Fibroblast of skin of scalp (primary cell): ENCODE data around the gene PPP1R15A. TPM values are rescaled to one million over a fixed set of nuclear protein-coding genes. Genes with fewer than 3 reads are reported as not detected.
"Not testable (repeated sequence)": the region's sequence is repeated elsewhere in the genome, so short reads cannot be mapped to it uniquely, and the experiment has no call there.

Experiments
- DNase-seq: peaks from one replicate; pipeline ENCODE4 v3.0.0-alpha.2; 2013
- polyA plus RNA-seq, 2 experiments: library from polyadenylated mRNA; unstranded; fragments of 120-200 nt; gene quantifications; one replicate each; pipeline ENCODE4 v1.2.1, GENCODE V29; 2013; ENCODE audit not compliant: insufficient read length in 2 of 2

Gene PPP1R15A
- polyA plus RNA-seq (2013, experiment 1 of 2; ENCODE audit: insufficient read length): 76.0 TPM
- 73.3 TPM for polyA plus RNA-seq (2013, experiment 2 of 2; ENCODE audit: insufficient read length)

DNA sequence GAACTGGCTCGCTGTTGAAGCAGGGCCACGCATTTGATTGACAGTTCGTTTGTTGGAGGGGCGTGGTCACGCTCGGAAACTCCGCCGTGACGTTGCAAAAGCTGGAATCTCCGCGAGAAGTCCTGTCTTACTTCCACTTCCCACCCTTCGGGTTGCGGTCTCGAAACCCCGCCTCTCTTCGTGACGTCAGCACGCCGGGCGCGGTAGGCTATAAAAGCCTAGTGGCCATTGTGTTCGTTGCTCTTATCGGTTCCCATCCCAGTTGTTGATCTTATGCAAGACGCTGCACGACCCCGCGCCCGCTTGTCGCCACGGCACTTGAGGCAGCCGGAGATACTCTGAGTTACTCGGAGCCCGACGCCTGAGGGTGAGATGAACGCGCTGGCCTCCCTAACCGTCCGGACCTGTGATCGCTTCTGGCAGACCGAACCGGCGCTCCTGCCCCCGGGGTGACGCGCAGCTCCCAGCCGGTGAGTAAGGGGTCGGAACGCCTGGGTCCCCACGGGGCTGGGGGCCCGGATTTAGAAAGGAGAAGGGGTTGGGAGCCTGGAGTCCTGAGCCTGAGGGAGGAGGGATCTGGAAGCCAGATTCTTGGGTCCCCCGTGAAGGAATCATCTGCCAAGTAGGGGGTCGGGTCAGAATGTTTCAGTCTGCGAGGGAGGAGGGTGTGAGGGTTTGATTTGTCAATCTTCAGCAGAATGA lies at the start of gene PPP1R15A:
Gene PPP1R15A (plus strand): TSS at position 240 of the 702 bp plus-strand sequence. CDS start 813 bp downstream, outside the sequence.
- DNase-seq: peak; percentile 97

DNA sequence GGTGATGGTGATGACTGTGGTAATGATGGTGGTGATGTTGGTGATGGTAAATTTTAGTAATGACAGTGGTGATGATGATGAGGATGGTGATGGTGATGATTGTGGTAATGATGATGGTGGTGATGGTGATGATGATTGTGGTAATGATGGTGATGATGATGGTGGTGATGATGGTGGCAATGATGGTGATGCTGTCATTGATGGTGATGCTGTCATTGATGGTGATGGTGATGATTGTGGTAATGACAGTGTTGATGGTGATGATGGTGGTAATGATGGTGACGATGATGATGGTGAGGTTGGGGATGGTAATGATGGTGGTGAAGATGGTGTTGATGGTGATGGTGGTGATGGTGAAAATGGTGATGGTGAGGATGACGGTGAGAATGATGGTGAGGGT lies 49.7 kb upstream of the PPP1R15A start:
- DNase-seq: no peak

DNA sequence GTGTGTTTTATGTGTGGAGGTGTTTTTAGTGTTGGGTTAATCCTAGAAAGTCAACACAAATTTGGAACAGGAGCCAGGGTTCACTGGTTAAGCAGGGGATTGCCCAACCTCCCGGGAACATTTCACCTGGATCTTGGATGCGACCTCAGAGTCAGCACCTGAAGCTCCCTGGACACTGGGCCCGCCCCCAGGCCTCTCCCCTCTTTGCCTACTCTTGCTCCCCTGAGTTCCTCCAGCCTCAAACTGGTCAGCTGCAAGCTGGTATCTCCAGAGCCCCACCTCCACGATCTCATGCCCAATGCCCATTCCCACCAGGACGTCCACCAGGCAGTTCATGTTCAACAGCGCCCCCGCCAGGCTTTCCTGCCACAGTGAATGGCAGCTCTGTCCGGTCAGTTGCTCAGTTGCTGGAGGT lies 45.6 kb upstream of the PPP1R15A start:
- DNase-seq: no peak

DNA sequence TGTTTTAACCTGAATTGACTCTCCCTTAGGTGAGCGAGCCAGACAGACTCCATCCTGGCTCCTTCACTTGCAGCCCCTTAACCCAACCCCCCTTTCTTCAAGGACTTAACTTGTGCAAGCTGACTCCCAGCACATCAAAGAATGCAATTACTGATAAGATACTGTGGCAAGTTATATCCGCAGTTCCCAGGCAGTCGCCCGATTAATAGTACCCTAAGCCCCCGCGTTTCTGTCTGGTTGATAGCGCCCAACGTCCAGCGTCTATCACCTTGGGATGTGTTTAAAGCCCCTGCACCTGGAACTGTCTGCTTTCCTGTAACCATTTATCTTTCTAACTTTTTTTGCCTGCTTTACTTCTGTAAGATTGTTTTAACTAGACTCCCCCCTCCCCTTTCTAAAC lies 42.1 kb upstream of the PPP1R15A start:
- no peak for DNase-seq

DNA sequence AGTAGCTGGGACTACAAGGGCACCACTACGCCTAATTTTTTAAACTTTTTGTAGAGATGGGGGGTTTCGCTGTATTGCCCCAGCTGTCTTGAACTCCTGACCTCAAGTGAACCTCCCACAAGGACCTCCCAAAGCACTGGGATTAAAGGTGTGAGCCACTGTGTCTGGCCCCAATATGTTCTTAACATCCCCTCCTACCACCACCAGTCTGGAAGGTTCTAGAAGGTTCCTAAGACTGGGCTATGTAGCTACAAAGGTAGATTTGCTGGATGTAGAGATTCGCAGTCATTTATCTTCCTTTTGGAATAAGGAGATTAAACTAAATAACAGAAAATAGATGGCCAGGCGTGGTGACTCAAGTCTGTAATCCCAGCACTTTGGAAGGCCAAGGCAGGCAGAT lies 41.3 kb upstream of the PPP1R15A start:
- DNase-seq: no peak

DNA sequence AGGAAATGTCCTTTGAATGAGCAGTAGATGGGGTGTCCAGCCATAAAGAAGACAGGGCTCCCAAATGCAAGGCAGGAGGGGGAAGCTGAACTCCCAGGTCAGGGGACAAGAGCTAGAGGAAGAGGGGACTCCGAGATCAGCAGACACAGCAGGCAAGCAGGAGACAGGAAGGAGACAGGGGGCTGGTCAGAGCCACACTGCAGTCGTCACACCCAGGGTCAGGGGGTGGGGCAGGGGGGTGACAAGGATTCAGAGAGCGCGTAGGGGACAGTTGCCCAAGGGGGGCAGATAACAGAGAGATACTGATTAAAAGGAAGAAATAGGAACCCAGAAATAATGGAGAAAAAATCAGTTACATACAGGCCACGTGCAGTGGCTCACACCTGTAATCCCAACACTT lies 39.2 kb upstream of the PPP1R15A start:
- no peak for DNase-seq

DNA sequence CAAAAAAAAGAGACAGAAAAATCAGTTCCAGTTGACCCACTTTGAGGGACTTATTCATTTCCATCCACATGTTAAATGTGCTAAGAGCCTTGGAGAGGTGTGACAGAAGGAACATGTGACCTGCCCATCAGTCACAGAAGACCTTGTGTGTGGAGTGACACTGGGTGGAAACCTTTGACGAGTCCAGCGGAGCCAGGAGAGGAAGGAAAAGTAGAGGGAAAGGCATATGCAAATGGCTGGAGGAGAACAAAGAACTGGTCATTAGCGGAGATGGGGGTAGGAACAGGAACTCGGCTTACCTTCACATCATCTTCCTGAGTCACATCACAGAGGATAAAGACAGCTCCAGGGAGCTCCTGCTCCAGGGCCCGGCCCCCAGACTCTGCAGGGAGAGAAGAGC lies 38.2 kb upstream of the PPP1R15A start:
- no peak for DNase-seq

DNA sequence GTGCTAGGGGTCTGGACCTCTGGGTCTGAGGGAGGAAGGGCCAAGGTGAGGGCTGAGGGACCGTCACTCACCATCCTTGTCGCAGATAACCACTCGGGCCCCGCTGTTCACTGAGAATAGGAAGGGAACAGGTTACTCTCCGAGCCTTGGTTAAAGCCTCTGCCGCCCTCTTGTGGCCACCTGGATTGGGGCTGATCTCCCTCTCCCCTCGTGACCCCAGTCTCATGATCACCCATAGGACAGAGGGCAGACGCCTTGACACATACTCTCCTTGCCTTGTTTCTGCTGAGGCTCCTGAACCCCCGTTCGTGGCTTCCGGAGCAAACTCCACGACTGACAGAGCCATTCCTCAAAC lies 36.5 kb upstream of the PPP1R15A start:
- peak; percentile 77 for DNase-seq

DNA sequence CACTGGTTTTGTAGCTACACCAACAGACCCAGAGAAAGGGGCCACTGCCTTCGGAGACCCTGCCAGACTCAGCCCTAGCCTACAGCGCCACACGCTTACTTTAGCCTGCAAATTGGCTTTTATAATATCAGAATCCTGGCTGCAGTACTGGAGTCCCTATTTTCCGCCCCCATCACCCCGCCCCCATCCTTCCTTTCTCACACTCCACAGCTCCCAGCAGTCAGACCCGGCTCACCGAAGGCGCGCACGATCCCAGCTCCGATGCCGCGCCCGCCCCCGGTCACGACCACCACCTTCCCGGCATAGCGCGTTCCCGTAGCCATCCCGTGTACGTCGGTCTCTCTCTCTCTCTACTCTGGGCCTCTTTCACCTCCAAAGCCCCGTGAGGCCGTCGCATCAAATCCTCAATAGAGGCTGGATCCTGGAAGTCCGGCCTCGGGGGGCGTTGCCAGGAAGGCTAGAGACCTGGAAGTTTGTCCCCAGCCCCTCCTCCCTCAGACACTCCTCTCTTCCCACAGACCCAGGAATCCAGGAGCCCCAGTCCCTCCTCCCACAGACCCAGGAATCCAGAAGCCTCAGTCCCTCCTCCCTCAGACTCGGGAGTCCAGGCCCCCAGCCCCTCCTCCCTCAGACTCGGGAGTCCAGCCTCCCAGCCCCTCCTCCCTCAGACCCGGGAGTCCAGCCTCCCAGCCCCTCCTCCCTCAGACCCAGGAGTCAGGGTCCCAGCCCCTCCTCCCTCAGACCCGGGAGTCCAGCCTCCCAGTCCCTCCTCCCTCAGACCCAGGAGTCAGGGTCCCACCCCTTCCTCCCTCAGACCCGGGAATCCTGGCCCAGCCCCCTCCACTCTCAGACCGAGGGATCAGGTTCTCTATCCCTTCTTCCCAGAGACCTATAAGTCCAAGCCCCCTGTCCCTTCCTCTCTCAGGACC lies 35.9 kb upstream of the PPP1R15A start, which contains the start of gene HSD17B14:
Gene HSD17B14 (minus strand): TSS at position 403 of the 929 bp plus-strand sequence. CDS start 80 bp downstream, at position 323.
- DNase-seq: peak; percentile 68

DNA sequence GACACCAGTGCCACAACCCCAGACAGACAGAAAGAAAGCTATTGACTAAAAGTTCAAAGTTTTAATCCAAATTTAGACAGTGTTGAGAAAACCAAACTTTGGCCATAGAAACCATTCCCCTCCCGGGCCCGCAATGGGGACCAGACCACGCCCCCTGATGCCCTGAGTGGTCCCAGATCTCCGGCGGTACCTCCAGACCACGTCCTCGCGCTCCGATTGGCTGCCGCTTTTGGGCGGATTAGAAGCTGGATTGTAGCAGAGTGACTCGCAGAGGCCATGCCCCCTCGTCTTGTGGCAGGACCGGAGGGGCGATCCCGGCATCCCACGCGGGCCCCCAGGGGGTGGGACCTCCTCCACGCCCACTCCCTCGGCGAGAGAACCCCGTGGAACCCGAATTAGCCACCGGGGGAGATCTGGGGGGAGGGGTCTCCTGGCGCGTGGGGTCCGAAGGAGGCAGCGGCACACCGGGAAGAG lies 35.1 kb upstream of the PPP1R15A start:
- peak; percentile 95 for DNase-seq

DNA sequence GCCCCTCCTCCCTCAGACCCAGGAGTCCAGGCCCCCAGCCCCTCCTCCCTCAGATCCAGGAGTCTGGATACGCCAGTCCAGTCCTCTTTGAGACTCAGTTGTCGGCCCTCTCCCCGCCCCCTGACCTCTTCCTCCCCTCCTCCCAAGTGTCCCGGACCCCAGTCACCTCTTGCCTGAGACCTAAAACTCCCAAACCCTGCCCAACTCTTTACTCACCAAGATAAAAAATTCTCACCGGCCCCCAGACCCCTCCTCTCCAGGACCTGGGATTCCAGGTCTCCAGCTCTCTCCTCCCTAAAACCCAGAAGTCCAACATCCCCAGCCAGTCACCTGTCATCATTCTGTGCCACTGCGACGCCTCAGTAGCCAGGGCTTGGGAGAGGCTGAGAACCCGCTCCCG lies 34.5 kb upstream of the PPP1R15A start:
- no peak for DNase-seq

DNA sequence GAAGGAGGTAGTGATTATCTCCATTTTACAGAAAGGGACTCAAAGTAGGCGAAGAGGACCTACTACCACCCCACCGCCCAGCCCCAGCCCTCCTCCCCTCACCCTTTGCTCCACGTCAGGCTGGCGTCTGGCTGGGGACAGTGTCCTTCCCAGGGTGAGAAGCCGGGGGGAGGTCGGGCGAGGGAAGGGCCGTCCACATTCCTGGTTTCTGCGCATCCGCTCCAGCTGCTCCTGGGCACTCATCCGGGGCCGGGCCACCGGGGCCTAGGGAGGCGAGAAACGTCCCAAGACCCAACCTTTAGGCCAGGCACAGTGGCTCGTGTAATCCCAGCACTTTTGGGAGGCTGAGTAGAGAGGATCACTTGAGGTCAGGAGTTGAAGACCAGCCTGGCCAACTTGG lies 31.2 kb upstream of the PPP1R15A start:
- DNase-seq: no peak

DNA sequence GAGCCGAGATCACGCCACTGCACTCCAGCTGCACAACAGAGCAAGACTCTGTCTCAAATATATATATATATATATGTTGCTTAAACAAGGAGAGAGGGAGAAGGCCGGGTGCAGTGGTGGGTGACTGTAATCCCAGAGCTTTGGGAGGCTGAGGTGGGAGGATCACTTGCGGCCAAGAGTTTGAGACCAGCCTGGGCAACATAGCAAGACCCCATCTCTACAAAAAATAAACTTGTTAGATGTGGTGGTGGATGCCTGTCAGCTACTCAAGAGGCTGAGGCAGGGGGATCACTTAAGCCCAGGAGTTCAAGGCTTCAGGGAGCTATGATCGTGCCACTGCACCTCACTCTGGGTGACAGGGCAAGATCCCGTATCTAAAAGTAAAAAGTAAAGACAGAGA lies 30.6 kb upstream of the PPP1R15A start:
- DNase-seq: no peak

DNA sequence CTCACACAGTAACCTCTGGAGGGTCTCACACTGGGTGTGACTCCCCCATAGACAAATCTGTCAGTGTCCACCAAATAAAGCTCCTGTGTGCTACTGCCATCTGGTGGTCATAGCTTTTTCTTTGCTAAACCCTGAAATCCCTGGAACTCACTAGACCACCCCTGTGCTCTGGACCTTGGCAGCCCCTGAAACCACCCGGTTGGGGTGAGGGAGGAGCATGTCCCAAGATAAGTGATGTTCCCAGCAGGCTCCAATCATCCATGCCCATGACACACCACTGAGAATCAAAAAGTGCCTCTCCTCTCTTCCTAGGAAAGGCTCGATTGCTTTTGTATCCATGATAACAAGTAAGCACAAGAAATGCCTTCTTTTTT lies 29.4 kb upstream of the PPP1R15A start:
- peak; percentile 62 for DNase-seq

DNA sequence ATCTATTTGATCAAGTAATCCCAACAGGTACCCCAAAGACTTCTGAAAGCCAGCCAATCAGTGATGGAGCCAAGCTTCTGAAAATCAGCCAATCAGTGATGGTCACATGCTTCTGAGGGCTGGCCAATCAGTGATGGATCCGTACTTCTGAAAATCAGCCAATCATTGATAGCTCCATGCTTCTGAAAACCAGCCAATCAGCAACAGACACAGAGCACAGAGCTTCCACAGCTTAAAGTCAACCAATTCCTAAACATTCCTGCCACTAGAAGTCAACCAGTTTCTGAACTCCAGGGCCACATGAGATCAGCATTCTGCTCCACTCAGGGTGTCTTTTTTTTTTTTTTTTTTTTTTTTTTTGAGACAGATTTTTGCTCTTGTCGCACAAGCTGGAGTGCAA lies 27.7 kb upstream of the PPP1R15A start:
- DNase-seq: peak; percentile 79

DNA sequence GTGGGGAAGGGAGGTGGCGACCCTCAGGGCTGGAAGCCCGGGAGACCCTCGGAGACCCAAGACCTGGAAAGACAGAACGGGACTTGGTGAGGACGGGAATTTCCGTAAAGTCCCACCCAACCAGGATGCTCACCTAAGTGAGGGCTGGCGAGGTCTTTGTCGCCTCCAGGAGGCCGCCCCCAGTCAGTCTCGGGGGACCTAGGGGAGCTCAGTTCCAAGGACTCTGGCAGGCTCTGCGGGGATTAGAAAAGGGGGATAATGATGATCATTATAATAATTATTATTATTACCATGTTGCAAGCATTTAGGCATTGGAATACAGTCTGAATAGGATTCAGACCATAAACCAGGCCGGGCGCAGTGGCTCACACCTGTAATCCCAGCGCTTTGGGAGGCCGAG lies 26.8 kb upstream of the PPP1R15A start:
- DNase-seq: no peak

DNA sequence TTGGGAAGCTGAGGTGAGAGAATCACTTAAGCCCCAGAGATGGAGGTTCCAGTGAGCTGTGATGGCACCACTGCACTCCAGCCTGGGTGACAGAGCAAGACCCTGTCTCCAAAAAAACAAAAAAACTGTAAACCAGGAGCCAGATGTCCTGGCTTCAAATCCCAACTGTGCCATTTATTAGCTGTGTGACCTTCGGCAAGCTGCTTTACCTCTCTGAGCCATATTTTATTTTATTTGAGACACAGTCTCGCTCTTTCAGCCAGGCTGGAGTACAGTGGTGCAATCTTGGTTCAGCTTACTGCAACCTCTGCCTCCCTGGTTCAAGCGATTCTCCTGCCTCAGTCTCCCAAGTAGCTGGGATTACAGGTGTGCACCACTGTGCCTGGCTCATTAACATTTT lies 25.6 kb upstream of the PPP1R15A start:
- DNase-seq: not testable (repeated sequence)

DNA sequence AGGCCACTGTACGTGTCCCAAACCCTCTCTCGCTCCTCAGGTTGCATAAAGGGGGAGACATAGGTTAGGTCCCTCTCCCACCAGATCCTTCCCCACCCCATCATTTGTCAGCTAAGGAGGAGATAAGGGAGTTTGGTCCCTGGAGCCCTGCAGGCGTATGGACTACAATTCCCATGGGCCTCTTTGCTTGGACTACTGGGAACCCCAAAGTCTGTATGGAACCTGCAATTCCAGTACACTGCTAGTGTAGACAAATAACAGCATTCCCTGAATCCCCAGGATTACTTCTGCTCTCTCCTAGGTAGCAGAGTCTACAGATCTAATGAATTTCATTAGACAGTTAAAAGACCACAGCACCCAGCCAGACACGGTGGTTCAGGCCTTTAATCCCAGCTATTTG lies 19.9 kb upstream of the PPP1R15A start:
- DNase-seq: no peak

DNA sequence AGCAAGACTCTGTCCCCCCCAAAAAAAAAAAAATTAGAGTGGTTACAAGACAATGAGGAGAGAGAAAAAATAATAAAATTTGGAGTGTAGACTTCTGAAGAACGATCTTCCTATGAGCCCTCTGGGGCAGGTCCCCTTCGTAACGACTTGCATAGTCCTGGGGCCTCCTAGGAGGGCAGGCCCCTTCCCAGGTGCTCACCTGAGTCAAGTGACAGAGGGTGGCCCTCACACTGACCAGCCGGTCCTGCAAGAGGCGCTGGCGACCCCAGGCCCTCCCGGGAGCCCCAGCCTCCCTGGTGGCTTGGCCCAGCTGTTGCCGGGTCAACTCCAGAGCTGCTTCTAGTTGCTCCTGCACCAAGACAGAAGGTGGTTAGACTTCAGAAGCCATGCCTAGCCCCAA lies 18.7 kb upstream of the PPP1R15A start:
- no peak for DNase-seq

DNA sequence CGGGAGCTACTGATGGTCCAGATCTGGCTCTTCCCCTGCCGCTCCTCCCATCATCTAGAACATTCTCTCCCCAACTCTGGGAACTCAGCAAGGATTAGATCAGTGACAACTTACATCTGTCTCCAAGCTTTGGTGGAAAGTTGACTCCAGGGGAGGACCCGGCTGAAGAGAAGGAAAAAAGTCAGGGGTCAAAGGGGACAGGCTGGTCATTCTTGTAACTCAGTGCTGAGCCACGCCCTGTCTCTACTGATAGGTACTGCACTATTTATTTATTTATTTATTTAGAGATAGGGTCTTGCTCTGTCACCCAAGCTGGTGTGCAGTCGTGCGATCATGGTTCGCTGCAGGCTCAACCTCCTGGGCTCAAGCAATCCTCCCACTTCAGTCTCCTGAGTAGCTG lies 18.1 kb upstream of the PPP1R15A start:
- no peak for DNase-seq

DNA sequence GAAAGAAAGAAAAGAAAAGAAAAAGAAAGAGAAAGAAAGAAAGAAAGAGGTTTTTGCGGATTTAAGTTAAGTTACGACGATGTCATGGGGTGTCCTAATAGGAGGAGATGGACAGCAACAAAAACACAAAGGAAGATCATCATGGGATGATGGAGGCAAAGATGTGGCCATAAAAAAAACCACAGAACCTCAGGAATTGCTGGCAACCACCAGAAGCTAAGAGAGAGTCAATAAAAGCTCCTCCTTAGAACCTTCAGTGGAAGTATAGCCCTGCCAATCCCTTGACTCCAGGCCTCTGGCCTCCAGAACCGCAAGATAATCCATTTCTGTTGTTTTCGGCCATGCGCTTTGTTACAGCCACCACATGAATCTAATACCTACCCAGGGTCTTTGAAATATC lies 15.3 kb upstream of the PPP1R15A start:
- DNase-seq: peak; percentile 30

DNA sequence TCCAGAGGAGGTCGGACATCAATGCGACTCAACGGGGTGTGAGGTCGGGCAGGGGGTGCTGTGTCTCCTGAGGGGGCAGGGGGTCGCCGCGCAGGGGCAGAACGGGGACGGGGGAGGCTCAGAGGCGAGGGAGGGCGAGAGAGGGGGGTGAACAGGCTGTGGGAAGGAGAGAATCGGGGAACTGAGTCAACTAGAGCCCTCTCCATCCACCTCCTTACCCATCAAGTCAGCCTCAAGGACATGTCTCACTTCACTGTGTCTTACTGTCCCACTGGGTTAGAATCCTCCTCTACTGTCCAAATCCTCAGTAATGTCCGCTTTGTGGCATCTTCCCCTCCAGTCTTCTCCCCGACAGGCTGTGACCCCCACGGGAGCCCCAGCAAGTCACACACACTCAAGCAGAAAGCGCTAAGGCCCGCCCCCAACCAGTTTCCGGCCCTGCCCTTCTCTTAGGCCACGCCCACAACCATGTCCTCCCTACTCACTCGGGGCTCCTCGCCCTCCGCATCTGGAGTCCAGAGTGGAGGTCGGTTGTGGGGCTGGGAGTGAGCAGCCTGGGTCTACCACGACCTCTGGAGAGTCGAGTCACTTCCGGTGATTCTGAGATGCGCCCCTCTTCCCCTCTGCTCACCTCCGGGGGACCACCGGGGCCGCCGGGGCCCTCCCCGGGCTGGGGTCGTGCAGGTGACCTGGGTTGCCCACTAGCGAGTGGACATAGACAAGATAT lies 13.1 kb upstream of the PPP1R15A start:
- no peak for DNase-seq
